ENCODE measurements around the gene ZNF23. TPM values are rescaled to one million over a fixed set of nuclear protein-coding genes. Genes with fewer than 3 reads are reported as not detected.

Gene ZNF23
- total RNA-seq, result 5.5 and 6.4 TPM in 2 replicates

DNA sequence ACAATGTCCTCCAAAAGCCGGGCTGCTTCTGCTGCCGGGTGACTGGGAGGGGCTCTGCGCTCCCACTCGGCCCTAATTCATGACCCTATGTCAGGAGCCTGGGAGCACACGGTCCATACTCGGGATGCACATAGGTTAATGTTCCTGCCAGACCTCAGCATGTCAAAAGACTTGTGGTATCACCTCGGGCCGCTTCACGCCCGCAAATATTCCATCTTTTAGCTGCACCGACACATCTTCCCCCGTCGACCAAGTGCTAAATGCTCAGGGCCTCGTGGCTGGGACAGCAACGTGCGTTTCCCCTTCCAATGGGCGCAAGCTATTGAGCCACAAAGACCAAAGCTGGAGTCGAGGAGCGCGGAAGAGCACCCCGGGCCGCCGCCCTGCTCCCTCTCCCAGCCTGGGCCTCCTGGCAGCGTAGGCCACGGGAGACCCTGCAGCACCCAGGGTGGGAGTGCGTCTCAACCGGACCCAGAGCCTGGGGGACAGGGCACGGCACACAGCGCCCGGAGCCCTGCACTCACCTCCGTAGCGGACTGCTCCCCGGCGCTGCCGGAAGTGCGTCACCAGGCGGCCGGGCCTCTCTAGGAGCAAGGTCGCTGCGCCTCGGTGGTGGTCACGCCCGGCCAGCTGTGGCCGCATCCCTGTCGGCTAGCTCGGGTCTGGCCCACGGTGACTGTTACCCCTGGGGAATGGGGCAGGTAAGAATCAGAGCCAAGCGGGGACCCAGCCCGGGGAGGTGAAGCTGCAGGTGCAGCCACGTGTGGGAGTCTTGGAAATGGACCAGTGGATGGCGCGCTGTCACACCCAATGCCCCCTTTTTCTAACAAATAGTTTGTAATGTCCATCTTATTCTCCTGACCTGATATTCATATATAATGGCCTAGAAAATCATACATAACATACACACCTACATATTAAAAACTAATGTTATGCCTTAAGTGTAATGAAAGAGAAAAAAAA, at the start of gene ZNF23:
ZNF23 (minus strand) TSS at position 562 of the 963 bp plus-strand sequence. CDS start 5,451 bp downstream, outside the sequence.

DNA sequence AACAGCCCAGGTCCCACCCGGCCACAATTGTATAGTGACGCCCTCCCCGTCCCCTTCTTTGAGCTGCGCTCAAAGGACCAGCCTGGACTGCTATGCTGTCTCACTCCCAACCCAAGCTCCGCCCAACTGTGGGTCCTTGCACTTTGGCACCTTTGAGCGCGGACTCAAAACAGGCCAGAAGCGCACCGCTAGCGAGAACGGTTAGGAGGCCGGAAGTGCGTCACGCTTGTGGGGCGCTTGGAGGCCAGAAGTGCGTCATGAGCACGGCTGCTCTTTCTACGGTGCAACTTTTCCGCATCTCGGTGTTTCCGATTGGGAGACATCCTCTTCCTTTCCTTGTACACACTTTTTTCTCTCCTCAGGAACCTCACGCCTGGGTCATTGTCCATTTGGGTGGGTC, 27.1 kb upstream of the ZNF23 start, which contains the start of gene ZNF19:
ZNF19 (minus strand) TSS at position 203 of the 400 bp plus-strand sequence. CDS start 7,210 bp downstream, outside the sequence.

DNA sequence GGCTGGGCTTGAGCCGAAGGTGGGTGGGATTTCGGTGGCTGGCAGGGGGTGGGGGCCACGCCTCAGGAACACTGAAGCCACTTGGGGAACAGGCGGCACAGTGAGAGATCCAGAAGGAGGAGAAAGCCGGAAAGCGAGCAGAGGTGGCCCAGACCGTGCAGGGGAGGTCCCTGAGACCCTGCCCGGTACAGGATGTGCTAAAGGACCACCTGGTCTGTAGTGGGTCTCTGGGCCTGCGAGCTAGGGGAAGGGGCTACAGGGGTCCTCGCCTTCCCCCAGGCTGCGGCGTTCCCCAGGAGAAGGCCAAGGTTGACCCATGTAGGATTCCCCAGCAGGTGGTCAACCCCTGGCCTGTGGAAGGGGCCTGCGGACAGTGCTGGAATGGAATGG, 20.0 kb downstream of the ZNF23 start, which contains the start of gene TLE7:
TLE7 (minus strand) TSS at position 4 of the 390 bp plus-strand sequence. CDS start 8,730 bp downstream, outside the sequence.

Other genes with a start within 250 kb of the ZNF23 start
- gene HYDIN, start 231.5 kb downstream of the ZNF23 start, total RNA-seq, result 3.1 TPM in 1 of 2 replicates, not detected in the other
- 14.1 and 24.7 TPM in 2 replicates for gene CMTR2, start 172.8 kb downstream of the ZNF23 start, total RNA-seq
- gene CALB2, start 103.5 kb downstream of the ZNF23 start, total RNA-seq, result 4.7 TPM in 1 of 2 replicates, not detected in the other
- not detected in 2 replicates for gene TLE7, start 20.2 kb downstream of the ZNF23 start, total RNA-seq
- 1.1 and 1.5 TPM in 2 replicates for gene ZNF19, start 27.1 kb upstream of the ZNF23 start, total RNA-seq
- not detected in 2 replicates for gene CHST4, start 64.2 kb upstream of the ZNF23 start, total RNA-seq
- gene TAT, start 114.8 kb upstream of the ZNF23 start, total RNA-seq, result not detected in 2 replicates
- 0.12 TPM in 1 of 2 replicates, not detected in the other for gene MARVELD3, start 163.9 kb upstream of the ZNF23 start, total RNA-seq